ENCODE results near the gene ILK. TPM values are rescaled to one million over a fixed set of nuclear protein-coding genes. Genes with fewer than 3 reads are reported as not detected.

The ILK gene
- total RNA-seq, 1 donor from 2014 or later: 209 TPM

- H3K4me3 Mint-ChIP-seq (ENCODE audit: unreplicated experiment): no peak overlapping the region
- Histone ChIP-seq H3K4me2 (ENCODE audit: low read length) (peak overlapping the region; percentile 97), H4K20me1 (ENCODE audit: insufficient read depth, low read length) (peaks cover 40% of the 10 kb centered on the region), H3K79me2 (ENCODE audit: insufficient read depth, low read length) (peaks cover 99% of the 10 kb centered on the region), H3K36me3 (ENCODE audit: insufficient read depth, low read length) (peaks cover 38% of the 10 kb centered on the region), H3K9ac (ENCODE audit: low read length) (peak overlapping the region; percentile 96), H3K9me3 (ENCODE audit: insufficient read depth, low read depth, low read length) (no peaks in the 10 kb centered on the region), H2AFZ (ENCODE audit: low read depth, low read length) (peak overlapping the region; percentile 74), H3K27ac (ENCODE audit: low read depth, low read length) (peak overlapping the region; percentile 85), H3K4me3 (ENCODE audit: insufficient read depth, low read depth, low read length) (peak overlapping the region; percentile 95), H3K27me3 (ENCODE audit: insufficient read depth, low read length) (no peaks in the 10 kb centered on the region), H3K4me1 (ENCODE audit: insufficient read depth, low read length) (peaks cover 45% of the 10 kb centered on the region)
- TF ChIP-seq EZH2 (IDR thresholded peaks at IDR 0.05; ENCODE audit: insufficient read depth, low read length) (no peak), CTCF (IDR thresholded peaks at IDR 0.05; ENCODE audit: insufficient read depth, low read depth, low read length) (no peak)
- H3K4me1 Mint-ChIP-seq (ENCODE audit: low read depth, unreplicated experiment): peaks cover 36% of the 10 kb centered on the region
- H3K9me3 Mint-ChIP-seq (ENCODE audit: unreplicated experiment): no peaks in the 10 kb centered on the region
- no peak for FAIRE-seq
- peak; percentile 46 for DNase-seq (ENCODE audit: low read depth)
- H3K36me3 Mint-ChIP-seq (ENCODE audit: low read depth, unreplicated experiment): peaks cover 15% of the 10 kb centered on the region
- H3K27me3 Mint-ChIP-seq (ENCODE audit: low read depth, unreplicated experiment): no peaks in the 10 kb centered on the region
- H3K27ac Mint-ChIP-seq (ENCODE audit: unreplicated experiment): no peak overlapping the region
Observed at GRCh38 chr11:6604081-6604626, 580 bp downstream of the ILK start.

GRCh38 chr11:6604790-6605189 lies 1.2 kb downstream of the ILK start:
- no peaks in the 10 kb centered on the region for H3K9me3 Mint-ChIP-seq (ENCODE audit: unreplicated experiment)
- Histone ChIP-seq H3K27me3 (ENCODE audit: insufficient read depth, low read length) (no peaks in the 10 kb centered on the region), H3K9me3 (ENCODE audit: insufficient read depth, low read depth, low read length) (no peaks in the 10 kb centered on the region), H3K36me3 (ENCODE audit: insufficient read depth, low read length) (peaks cover 38% of the 10 kb centered on the region), H3K4me1 (ENCODE audit: insufficient read depth, low read length) (peaks cover 45% of the 10 kb centered on the region), H3K4me2 (ENCODE audit: low read length) (peak overlapping the region; percentile 97), H4K20me1 (ENCODE audit: insufficient read depth, low read length) (peaks cover 34% of the 10 kb centered on the region), H3K27ac (ENCODE audit: low read depth, low read length) (peak overlapping the region; percentile 85), H3K4me3 (ENCODE audit: insufficient read depth, low read depth, low read length) (peak overlapping the region; percentile 95), H3K9ac (ENCODE audit: low read length) (peak overlapping the region; percentile 96), H3K79me2 (ENCODE audit: insufficient read depth, low read length) (peaks cover 99% of the 10 kb centered on the region), H2AFZ (ENCODE audit: low read depth, low read length) (no peak overlapping the region)
- H3K4me3 Mint-ChIP-seq (ENCODE audit: unreplicated experiment): no peak overlapping the region
- DNase-seq (ENCODE audit: low read depth) (no peak), FAIRE-seq (no peak)
- H3K4me1 Mint-ChIP-seq (ENCODE audit: low read depth, unreplicated experiment): peaks cover 39% of the 10 kb centered on the region
- H3K27ac Mint-ChIP-seq (ENCODE audit: unreplicated experiment): no peak overlapping the region
- peaks cover 13% of the 10 kb centered on the region for H3K36me3 Mint-ChIP-seq (ENCODE audit: low read depth, unreplicated experiment)
- H3K27me3 Mint-ChIP-seq (ENCODE audit: low read depth, unreplicated experiment): no peaks in the 10 kb centered on the region
- TF ChIP-seq CTCF (IDR thresholded peaks at IDR 0.05; ENCODE audit: insufficient read depth, low read depth, low read length): no peak
- no peak for TF ChIP-seq EZH2 (IDR thresholded peaks at IDR 0.05; ENCODE audit: insufficient read depth, low read length)

- H3K4me1 Mint-ChIP-seq (ENCODE audit: low read depth, unreplicated experiment): peaks cover 46% of the 10 kb centered on the region
- H3K27me3 Mint-ChIP-seq (ENCODE audit: low read depth, unreplicated experiment): no peaks in the 10 kb centered on the region
- Histone ChIP-seq H4K20me1 (ENCODE audit: insufficient read depth, low read length) (peaks cover 28% of the 10 kb centered on the region), H3K36me3 (ENCODE audit: insufficient read depth, low read length) (peaks cover 39% of the 10 kb centered on the region), H3K79me2 (ENCODE audit: insufficient read depth, low read length) (peaks cover 99% of the 10 kb centered on the region), H3K27ac (ENCODE audit: low read depth, low read length) (peak overlapping the region; percentile 80), H3K27me3 (ENCODE audit: insufficient read depth, low read length) (no peaks in the 10 kb centered on the region), H3K4me2 (ENCODE audit: low read length) (peak overlapping the region; percentile 97), H3K9ac (ENCODE audit: low read length) (peak overlapping the region; percentile 63), H3K9me3 (ENCODE audit: insufficient read depth, low read depth, low read length) (no peaks in the 10 kb centered on the region), H3K4me1 (ENCODE audit: insufficient read depth, low read length) (peaks cover 61% of the 10 kb centered on the region), H3K4me3 (ENCODE audit: insufficient read depth, low read depth, low read length) (peak overlapping the region; percentile 38), H2AFZ (ENCODE audit: low read depth, low read length) (no peak overlapping the region)
- H3K9me3 Mint-ChIP-seq (ENCODE audit: unreplicated experiment): no peaks in the 10 kb centered on the region
- peak overlapping the region; percentile 58 for H3K4me3 Mint-ChIP-seq (ENCODE audit: unreplicated experiment)
- TF ChIP-seq EZH2 (IDR thresholded peaks at IDR 0.05; ENCODE audit: insufficient read depth, low read length) (no peak), CTCF (IDR thresholded peaks at IDR 0.05; ENCODE audit: insufficient read depth, low read depth, low read length) (no peak)
- peaks cover 21% of the 10 kb centered on the region for H3K36me3 Mint-ChIP-seq (ENCODE audit: low read depth, unreplicated experiment)
- no peak overlapping the region for H3K27ac Mint-ChIP-seq (ENCODE audit: unreplicated experiment)
- DNase-seq (ENCODE audit: low read depth) (peak; percentile 91), FAIRE-seq (peak; percentile 26)
Observed at GRCh38 chr11:6606471-6607189, 3.1 kb downstream of the ILK start.
